ENCODE results near the gene SOS2.
"Not testable (repeated sequence)": the region's sequence is repeated elsewhere in the genome, so short reads cannot be mapped to it uniquely, and the experiment has no call there.

Gene SOS2

DNA sequence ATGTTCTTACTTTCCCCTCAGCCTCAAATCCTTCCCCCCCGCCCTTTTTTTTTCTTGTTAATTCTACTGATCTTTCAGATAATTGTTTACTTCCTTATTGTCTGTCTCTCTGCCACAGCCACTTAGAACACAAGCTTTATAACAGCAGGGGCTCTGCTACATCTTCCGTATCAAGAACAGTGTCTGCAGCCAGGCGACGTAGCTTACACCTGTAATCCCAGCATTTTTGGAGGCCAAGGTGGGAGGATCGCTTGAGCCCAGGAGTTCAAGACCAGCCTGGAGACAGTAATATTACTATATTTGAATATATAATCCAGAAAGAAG lies 5.4 kb downstream of the SOS2 start:
- DNase-seq (ENCODE audit: low spot score), result no peak

DNA sequence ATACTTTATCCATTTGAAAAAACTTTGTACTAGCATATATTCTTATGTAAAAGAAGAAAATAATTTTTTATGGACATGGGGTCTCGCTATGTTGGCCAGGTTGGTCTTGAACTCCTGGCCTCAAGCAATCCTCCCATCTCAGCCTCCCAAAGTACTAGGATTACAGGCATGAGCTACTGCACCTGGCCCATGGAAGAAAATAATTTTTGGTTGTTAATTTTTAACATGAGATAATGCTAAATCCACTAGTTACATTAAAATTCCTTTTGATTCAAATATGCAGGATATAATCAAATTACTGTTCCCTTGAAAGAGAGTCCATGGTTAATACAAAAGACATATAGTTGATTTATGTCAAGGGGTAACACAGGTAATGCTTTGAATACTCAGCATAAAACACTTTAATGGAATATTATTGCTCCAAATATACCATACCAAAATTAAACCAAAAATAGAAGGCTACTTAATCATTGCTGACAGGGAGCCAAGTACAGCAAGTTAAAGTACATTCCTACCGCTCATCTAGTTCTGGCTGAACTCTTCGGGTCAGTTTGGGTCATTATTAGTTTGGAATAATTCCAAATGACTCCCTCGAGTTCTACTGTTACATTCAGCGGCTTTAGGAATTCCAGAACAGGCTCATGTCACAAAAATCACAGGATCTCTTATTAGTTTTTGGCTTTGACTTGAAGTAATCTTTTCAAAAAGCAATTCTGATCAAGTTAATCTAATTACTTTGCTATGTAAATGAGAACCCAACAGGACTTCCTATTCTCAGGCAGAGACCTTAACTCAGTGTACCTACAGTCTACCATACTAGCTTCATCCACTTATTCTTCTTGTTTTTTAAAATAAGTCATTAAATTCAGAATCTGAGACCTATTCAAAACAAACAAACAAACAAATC lies 6.1 kb downstream of the SOS2 start:
- no peak for DNase-seq (ENCODE audit: low spot score)

DNA sequence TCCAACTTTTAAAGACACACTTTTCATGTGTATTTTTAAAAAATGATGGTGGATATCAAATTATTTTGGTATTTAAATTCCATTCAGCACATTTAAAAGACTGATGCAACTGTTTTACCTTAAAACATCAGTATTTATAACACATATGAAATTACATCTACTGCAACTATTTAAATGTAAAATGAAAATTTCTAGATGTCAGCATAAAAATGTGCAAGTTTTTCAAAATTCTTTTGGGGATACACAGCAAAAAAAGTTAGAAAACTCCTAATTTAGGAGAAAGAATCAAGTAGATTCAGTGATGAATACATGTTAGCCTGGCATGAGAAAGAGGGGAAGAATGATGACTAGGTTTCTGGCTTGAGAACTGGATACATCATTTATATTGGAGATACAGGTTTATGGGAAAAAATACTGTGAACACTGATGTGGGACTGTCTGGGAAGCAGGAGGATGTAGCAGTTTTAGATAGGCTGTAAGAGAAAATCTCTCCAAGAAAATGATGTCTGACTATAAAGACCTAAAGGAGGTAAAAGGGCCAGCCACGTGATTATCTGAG lies 9.2 kb downstream of the SOS2 start:
- no peak for DNase-seq (ENCODE audit: low spot score)

DNA sequence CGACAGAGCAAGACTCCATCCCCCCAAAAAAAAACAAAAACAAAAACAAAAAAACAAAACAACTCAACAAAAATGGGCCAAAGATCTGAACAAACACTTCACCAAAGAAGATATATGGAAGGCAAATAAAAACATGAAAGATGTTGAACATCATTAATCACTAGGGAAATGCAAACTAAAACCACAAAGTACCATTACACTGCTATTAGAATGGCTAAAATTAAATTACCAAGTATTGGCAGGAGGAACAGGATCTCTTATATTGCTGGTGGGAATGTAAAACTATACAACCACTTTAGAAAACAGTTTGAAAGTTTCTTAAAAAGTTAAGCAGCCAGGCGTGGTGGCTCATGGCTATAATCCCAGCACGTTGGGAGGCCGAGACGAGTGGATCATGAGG lies 12.9 kb downstream of the SOS2 start:
- no peak for DNase-seq (ENCODE audit: low spot score)

DNA sequence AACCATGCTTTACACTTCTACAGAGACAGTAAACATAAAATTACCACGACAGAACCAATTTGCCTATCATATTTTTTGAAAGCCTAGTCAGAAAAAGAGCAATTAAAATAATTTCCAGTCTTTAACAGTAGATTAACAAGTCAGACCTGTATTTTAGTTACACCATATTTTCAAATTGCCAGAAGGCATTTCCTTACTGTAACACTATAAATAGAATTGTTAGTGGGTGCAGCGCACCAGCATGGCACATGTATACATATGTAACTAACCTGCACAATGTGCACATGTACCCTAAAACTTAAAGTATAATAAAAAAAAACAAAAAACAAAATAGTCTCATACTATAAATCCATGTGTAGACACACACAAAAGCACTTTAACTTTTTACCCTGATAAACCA lies 16.0 kb downstream of the SOS2 start:
- no peak for DNase-seq (ENCODE audit: low spot score)

DNA sequence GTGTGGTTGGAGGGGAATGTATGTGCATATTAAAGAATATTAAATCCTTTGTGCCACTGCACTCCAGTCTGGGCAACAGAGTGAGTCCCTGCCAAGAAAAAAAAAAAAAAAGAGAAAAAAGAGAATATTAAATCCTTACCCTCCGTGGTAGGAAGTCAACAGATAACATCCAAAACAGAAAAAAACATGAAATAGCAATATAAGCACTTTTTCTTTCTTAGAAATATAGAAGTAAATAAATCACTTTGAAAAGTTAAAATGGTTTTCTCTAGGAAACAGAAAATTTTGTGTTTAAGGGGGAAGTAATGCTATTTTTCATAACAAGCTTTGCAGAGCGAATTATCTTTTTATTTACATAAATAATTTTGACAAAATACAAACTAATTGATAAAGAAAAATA lies 17.6 kb downstream of the SOS2 start:
- no peak for DNase-seq (ENCODE audit: low spot score)

DNA sequence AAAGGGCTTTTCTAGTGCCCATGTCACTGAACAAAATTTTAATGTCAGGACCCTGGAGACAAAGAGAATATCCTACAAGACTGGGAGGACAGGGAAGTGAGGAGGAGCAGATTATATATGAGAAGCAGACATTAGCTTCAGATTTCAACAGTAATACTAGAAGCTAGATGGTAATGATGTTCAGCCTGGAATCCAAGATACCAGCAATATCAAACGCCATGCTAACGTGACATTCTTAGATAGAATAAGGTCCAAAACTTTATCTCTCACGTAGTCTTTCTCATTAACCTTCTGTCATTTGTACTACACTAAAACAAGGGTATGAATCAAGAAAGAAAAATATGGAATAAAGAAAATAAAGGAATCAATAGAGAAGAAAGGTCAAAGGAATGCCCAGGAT lies 18.7 kb downstream of the SOS2 start:
- no peak for DNase-seq (ENCODE audit: low spot score)

DNA sequence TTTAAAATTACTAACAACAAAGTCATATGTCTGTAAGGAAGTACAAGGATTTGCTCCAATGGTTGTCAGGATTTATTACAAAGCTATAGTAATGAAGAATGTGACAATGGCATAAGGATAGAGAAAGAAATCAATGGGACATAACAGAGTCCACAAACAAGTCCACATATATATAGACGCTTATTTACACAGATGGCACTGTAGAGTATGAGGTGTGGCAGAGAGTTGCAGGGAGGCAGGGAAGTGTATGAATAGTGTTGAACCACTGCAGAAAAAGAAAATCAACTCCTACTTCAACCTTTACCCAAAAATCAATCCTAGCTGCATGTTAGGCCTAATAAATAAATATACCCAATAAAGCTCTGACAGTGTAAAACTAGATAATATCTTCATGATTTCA lies 21.3 kb downstream of the SOS2 start:
- no peak for DNase-seq (ENCODE audit: low spot score)

DNA sequence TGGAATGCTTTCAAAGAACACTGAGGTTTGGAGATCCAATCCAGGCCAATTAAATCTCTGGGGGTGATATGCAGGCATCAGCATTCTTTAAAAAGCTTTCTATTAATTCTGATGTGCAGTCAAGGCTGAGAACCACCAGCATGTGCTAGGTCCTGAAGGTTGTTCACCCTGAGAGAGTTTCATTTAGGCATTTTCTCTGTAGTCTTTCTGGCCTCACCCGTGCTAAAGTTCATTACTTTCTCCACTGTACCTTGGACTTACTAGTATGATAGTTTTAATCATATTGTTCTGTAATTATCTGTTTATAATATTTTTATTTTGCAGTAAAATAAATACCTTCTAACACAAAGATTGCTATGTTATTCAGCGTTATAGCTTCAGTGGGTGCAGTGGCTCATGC lies 32.9 kb downstream of the SOS2 start:
- no peak for DNase-seq (ENCODE audit: low spot score)

DNA sequence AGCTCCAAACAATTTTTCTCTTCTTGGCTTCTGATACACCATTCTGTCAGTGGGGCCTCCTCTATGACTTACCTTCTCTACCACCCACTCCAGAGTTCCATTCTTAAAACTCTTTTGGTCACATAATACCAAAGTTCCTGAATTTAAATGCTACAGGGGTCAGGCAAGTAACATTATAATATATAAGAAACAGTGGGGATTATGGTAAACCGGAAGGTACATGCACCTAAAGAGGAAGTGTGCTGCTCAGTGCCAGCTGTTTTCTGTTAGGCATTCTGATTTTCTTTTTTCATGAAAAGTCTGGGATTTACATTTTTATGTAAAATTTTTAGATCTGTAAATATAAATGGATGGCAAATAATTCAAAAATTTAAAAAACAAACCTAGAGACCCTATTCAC lies 39.9 kb downstream of the SOS2 start:
- DNase-seq (ENCODE audit: low spot score), result no peak

DNA sequence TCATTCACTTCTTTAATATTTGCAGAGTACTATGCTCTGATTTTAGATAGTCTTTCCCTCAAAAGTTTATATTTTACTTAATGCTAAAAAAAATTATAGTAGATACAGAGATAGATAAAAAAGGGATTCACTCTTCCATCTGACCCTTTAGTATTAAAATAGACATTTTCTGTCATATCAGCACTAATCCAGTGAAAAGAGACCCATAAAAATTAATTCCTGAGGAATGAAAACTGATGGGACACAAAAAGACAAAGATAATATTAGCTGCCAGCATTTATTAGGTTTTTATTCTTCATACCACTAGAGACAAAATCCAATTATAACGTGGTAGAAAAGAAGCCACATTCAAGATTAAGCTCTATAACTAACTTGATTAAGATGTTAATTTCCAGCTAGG lies 45.3 kb downstream of the SOS2 start:
- DNase-seq (ENCODE audit: low spot score), result no peak

DNA sequence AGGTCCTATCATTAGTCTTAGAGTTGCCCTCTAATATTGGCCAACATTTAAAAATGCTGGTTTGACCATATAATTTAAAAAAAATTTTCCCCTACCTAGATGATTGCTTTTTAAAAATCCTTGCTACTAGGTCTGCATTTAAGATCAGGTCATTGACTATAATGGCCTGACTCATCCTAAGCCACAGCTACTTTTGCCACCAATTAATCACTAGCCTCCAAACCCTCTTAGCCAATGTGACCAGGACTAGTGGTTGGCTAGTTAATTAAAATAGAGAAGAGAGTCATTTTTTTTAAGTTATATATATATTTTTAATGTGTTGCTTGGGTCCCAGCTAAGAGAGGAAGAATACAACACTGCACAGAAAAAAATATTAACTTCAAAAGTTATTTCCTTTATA lies 57.5 kb downstream of the SOS2 start:
- DNase-seq (ENCODE audit: low spot score), result no peak

DNA sequence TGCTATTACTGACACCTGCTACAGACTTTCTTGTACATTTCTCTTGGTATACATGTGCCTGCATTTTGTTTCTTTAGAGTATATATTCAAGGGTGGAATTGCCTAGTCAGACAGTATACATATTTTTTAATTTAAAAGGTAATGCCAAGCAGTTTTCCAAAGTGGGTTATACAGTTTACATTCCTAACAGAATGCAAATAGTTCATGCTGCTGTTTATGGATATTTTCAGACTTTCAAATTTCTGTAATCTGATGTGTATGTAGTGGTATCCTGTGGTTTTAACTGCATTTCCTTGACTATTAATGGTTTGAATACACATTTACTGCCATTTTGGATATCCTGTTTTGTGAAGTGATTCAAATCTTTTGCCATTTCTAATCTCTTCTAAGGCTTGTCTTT lies 59.5 kb downstream of the SOS2 start:
- DNase-seq (ENCODE audit: low spot score), result no peak

DNA sequence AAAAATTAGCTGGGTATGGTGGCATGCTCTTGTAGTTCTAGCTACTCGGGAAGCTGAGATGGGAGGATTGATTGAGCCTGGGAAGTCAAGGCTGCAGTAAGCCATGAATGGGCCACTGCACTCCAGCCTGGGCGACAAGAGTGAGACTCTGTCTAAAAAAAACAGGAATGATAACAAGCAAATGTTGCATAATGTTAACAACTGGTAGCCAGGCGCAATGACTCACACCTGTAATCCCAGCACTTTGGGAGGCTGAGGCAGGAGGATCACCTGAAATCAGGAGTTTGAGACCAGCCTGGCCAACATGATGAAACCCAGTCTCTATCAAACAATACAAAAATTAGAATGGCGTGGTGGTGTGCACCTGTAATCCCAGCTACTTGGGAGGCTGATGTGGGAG lies 64.0 kb downstream of the SOS2 start:
- not testable (repeated sequence) for DNase-seq (ENCODE audit: low spot score)

DNA sequence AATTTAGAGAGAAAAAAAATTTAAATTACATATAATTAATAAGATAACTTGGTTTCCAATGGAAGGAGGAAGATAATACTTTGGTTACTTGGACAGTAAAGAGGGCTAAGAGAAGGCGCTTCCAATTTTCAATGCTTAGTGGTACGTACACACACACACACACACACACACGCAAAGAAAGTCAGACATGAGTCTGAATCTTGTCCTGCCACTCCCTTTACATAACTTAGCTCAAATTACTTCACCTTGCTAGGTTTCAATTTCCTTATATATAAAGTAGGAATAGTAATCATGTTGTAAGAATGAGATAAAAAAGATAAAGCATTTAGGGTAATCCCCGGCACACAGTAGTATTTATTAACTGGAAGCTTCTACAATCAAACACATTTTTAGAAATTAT lies 75.3 kb downstream of the SOS2 start:
- DNase-seq (ENCODE audit: low spot score), result no peak

DNA sequence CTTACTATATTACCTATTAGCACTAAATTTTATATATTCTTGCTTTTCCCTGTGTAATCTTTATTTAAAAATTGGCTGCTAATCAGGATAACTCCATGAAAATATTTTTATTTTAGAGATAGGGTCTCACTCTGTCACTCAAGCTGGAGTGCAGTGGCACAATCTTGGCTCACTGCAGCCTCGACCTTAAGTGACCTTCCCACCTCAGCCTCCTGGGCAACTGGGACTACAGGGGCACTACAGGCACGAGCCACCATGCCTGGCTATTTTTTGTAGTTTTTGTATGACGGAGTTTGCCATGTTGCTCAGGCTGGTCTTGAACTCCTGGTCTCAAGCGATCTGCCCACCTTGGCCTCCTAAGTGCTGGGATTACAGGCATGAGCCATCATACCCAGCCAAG lies 82.6 kb downstream of the SOS2 start:
- no peak for DNase-seq (ENCODE audit: low spot score)

DNA sequence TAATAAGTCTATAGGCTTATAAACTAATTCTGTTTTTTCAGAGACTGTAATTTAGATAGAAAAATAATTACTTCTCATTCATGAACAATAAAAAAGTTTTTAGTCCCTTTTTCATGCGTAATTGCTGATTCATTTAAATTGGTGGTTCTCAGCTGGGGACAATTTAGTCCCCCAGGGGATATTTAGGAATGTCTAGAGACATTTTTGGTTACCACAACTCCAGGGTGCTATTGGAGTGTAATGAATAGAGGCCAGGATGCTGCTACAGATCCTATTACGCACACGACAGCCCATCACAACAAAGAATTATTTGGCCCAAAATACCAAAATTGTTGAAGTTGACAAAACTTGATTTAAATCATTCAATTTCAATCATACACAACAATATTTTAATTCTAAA lies 92.2 kb downstream of the SOS2 start:
- DNase-seq (ENCODE audit: low spot score), result no peak

DNA sequence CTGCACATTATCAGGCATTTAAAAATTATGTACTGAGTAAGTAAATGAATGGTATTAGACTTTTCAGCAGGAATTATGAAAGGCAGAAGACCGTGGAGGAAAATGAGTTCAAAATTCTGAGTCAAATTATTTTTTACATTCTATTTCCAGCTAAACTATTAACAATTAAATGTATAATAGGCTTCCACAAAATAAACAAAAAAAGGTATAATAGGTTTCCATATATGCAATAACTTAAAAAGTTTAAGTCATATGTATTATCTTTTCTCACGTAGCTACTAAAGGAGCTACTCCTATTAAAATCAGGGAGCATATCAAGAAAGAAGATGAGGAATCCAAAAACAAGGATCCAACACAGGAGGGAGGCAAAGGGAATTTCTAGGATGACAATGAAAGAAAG lies 103.6 kb downstream of the SOS2 start:
- DNase-seq (ENCODE audit: low spot score), result no peak

DNA sequence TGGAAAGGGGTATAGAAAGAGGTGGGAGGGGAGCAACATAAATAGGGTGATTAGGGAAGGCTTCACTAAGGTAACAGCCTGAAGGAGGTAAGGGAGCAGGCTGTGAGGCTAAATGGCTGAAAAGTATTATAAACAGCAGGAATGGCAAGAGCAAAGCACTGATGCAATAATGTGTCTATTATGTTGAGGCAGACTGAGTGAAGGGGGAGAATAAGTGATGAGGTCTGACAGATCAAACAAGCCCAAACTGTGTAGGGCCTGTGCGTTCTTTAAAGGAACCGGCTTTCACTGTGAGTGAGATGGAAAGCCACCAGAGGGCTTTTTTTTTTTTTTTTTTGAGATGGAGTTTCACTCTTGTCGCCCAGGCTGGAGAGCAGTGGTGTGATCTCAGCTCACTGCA lies 108.3 kb downstream of the SOS2 start:
- DNase-seq (ENCODE audit: low spot score), result no peak

DNA sequence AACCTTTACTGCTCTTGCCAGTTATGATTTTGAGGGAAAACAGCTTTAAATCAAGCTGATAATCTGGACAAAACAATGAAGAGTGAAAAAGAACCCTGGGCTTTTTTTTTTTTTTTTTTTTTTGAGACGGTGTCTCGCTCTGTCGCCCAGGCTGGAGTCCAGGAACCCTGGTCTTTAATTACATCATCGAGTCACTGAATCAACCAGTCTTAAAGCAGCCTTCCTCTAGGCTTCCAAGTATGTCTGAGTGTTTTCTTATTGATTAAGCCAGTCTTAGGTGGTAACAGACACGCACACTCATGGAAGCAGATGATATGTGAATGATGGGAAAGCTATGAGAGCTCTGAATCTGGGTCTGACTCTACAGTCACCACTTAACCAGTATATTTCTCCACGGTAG lies 109.1 kb downstream of the SOS2 start:
- DNase-seq (ENCODE audit: low spot score), result no peak

DNA sequence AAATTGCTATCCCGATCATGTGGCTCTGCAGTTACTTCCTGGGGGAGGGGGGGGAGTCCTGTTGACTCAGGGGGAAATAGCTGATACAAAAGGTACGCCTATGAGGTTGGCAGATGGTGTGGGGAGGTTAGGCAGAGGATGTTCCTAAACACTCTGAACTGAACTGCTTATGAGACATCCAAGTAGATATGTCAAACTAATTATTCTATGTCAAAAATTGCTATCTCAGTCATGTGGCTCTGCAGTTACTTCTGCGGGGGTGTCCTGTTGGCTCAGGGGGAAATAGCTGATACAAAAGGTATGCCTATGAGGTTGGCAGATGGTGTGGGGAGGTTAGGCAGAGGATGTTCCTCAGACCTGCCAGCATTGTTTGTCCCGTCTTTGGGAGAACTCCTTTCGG lies 109.9 kb downstream of the SOS2 start:
- DNase-seq (ENCODE audit: low spot score), result no peak

DNA sequence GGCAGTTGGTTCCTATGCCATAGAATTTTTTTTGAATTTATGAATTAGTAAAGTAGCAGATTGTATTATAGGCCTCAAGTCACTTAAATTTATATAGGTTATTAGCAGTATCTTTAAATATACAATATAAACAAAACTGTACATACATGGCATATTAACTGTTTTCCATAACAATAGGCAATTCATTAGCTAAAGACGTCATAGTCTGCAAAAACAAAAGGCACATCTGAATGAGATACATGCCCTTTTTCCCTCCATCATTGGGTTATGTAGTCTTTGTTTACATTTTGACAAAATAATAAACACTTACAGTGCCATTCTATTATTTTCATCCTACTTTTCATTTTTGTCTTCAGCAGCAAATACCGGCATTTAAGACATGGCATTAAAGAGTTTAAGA lies 113.9 kb downstream of the SOS2 start:
- no peak for DNase-seq (ENCODE audit: low spot score)

DNA sequence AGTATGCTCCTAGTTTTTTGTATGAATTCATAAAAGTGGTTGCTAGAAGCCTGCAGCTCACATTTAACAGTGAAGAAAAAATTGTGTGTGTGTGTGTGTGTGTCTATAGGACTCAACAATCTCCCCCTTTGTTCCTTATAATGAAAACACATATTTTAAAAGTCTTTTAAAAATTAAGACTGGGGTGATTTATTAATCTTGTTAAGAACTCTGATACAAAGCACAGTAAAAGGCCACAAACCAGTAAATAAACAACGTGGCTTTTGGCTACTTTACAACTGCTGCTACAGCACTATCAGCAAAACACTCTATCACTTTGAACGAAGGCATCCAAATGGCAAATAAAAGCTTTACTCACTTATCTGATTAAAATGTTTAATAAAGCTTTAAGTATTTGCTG lies 114.4 kb downstream of the SOS2 start:
- DNase-seq (ENCODE audit: low spot score), result no peak

Measured in CD4-positive, alpha-beta T cell treated with Interleukin-6 at 100 ng/mL for 8 hours (primary cell).